Cardiac septum (tissue), 1 donor: ENCODE measurements around the gene POC1B. TPM values are rescaled to one million over a fixed set of nuclear protein-coding genes. Genes with fewer than 3 reads are reported as not detected.

Experiments
- DNase-seq: peaks from one replicate; pipeline ENCODE4 v3.0.0-alpha.2; 2020; ENCODE audit warnings: low spot score
- intact Hi-C: fragments of 100-400 bp; cut with DNase I; formaldehyde crosslinking; loops from one replicate; pipeline ENCODE4 v1.14.0; 2022
- total RNA-seq: library from RNA; stranded (reverse); fragmentation: NEBNext Ultra II Directional; extraction: Animal tissue kit (Norgen Biotek cat#: 25700); gene quantifications from one replicate; pipeline ENCODE4 v1.2.1, GENCODE V29; 2021
- donor health status: DM: no; HTN: no; CAD: no.

Gene POC1B
- total RNA-seq, 1 donor from 2014 or later, result 7.9 TPM

DNA sequence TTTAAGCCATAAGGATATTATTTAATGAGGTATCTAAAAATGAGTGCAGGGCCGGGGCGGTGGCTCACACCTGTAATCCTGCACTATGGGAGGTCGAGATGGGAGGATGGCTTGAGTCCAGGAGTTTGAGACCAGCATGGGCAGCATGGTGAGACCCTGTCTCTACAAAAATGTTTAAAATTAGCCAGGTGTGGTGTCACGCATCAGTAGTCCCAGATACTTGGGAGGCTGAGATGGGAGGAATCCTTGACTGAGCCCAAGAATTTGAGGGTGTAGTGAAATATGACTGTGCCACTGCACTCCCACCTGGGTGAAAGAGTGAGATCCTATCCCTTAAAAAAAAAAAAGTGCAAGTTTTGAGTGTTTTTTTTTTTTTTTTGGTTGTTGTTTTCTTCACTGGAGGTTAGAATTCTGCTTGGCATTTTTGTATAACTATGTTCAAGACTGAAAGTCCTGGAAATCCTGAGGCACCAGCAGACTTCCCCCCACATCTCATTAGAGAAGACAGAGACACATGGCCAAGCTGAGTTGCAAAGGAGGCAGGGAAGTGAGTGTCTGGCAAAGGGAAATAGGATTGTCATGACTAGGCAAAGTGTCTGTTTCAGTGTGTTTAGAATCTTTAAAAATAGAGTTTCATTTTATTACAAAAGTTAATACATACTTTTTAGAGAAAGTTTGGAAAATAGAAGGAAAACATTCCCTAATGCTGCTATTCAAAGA is 120.1 kb downstream of the POC1B start:
- DNase-seq, result no peak
- intact Hi-C loops, result no loop called here

DNA sequence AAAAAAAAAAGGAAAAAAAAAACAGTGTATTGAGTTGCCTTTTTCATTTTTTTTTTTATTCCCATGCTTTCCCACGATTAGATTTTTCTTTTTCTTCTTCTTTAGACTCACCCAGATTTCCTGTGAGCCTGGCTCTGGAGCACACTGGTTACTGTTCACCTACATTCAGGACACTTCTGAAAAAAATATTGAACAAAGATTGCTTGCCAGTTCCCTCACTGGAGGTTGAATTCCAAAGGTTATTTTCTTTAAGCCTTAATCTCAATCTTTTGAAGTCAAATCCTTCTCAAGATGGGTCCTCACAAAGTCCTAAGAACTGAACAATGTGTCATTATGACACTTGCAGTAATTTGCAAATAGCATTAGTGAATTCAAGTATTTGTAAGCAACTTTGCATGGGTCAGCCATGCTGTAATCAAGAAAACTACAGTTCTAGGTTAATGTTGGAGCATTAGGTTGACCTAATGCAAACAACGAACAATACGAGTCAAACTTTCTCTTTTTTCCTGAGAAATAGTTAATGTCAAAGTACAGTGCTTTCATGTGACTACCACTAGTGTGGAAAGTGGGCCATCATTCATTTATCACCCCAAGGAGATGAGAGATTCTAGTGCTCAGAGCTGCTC is 124.3 kb downstream of the POC1B start:
- no peak for DNase-seq
- intact Hi-C loops, result no loop called here

DNA sequence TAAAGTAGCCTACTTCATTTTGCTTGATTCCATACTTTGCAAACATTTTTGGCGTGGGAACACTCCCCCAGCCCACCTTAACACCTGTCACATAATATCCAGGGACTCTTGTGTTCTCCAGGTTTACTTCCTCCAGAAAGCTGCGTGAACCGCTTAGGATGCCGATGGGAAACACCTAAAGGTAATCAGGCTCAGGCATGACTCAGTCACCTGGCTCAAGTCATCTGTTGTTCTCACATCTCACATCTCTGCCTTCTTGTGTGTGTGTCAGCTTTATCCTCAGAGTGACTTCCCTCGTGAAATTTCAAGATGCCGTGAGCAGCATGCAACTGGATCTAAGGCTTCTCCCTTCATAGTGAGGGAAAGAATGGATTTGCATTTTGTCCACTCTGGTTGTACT is 125.4 kb downstream of the POC1B start:
- intact Hi-C loops, result no loop called here
- no peak for DNase-seq

GRCh38 chr12:89395712-89396111 is 130.1 kb downstream of the POC1B start:
- DNase-seq, result no peak
- intact Hi-C loops, result no loop called here

- no peak for DNase-seq
- intact Hi-C loops, result no loop called here
Measured at GRCh38 chr12:89393551-89394121, 132.2 kb downstream of the POC1B start.

DNA sequence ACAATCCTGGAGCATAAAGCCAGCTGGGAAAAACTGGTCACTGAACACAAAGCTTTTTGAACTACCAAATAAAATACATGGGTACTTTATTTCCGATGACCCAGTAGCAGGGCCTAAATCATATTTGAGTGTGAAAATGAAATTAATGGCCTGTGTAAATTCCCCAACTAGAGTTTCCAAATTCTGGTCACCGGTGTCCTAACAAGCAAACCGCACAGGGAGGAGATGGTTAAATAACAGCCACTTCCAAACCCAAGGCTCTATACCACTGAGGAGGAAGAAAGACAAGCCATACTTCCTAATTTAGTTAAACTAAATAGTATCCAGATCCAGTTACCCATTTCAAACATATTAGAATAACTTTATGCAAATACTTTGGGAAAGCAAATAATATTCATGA is 133.5 kb downstream of the POC1B start:
- intact Hi-C loops, result no loop called here
- DNase-seq, result no peak

GRCh38 chr12:89391726-89392336 is 134.0 kb downstream of the POC1B start:
- intact Hi-C loops, result no loop called here
- DNase-seq, result no peak

DNA sequence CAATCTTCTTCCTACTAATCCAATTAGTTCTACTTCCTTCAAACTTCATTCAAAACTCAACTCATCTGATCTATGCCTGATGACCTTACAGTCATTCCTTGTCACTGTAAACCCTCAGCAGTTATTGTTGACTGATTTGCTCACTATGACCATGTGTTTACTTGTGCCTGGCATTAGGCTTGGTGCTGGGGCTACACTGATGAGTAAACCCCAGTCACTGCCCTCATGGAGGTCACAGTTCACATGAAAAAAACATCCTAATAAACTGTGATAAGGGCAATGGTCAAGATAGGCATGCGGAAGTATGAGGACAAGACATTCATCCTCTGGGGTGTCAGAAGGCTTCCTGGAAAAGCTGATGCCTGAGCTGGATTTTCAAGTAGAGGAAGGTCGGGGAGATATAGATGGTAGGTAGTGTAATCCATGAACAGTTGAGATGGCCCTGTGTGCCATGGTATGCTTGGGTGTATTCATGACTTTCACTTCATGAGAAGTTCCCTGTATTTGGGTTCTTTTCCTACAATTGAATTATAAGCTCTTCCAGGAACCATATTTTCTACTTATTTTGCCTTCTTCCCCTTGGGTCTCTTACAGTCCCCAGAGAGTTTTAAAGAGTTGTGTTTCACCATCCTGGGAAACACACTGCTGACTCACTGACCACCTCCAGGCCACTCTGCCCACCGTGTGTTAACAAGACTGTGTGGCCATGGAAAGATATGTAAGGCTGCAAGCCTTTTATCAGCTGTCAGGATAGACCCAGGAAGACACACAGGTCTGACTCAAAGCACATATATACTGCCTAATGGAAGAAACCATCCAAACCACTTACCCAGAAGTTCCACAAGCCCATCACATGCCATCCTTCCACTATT is 134.8 kb downstream of the POC1B start:
- no peak for DNase-seq
- intact Hi-C loops, result no loop called here

- no peak for DNase-seq
- intact Hi-C loops, result loop anchor here (5.0 kb wide), 1 partner anchor 38 kb away; the partner anchor contains the start of gene DUSP6
Measured at GRCh38 chr12:89389755-89390661, 135.8 kb downstream of the POC1B start.

DNA sequence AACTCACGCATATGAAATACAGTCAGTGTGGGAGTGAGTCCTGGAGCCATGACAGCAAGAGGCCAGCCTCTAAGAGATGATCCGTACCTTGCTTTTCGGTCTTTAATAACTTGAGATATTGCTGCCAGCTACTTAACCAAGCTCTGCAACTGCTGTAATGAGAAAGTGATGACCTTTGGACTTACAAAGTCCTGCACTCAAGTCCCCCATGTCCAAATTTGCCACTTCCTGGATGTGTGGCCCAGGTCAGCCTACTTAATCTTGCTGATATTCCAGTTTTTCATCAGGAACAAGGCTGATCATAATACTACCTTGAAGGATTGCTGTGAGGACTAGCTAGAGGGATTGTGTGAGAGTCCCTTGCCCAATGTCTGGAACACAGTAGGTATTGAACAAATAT is 139.7 kb downstream of the POC1B start:
- no peak for DNase-seq
- intact Hi-C loops, result loop anchor here (5.0 kb wide), 1 partner anchor 34 kb away; the partner anchor contains the start of gene DUSP6

GRCh38 chr12:89384807-89385206 is 141.0 kb downstream of the POC1B start:
- intact Hi-C loops, result loop anchor here (5.0 kb wide), 1 partner anchor 33 kb away; the partner anchor contains the start of gene DUSP6
- DNase-seq, result no peak

- DNase-seq, result no peak
- intact Hi-C loops, result no loop called here
Measured at GRCh38 chr12:89384050-89384758, 141.6 kb downstream of the POC1B start.

DNA sequence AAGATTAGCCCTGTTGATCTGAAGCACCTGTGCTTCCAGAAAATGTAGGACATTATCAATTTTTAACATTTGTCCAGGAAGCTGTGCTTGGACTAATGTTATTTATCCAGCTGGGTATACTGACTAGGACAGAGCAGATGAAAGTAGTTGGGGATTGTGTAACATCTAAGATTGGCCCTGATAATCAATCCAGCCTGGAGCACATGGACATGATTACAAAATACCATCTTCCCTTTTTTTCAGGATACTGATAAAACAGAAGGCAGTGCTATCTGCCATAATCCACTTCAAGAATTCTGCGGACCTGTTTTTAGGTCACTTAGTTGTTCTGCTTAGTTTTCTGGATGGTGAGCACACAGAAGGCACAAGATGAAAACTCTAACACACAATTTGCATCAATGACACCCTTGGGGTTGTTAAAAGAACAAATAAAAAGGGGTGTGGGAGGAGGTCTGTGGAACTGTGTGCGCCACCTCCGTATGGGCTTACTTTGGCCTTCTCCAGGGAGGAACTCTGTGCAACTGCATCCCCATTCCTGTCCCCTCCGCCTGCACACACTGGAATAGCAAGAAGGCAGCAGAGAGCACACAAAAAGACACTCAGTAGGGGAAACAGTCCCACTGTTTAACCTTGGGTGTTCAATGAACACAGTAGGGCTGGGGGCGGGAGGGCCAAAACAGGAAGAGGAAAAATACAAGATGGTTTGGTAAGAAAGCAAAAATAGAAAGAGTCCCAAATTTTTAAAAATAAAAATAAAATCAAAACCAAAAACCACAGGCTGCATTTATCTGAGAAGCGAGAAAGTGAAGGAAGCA is 142.4 kb downstream of the POC1B start:
- intact Hi-C loops, result loop anchor here (2.0 kb wide), 1 partner anchor 69 kb away; no protein-coding TSS in a partner anchor
- DNase-seq, result no peak

GRCh38 chr12:89382328-89382727 is 143.5 kb downstream of the POC1B start:
- intact Hi-C loops, result loop anchor here (2.0 kb wide), 1 partner anchor 70 kb away; no protein-coding TSS in a partner anchor
- no peak for DNase-seq

DNA sequence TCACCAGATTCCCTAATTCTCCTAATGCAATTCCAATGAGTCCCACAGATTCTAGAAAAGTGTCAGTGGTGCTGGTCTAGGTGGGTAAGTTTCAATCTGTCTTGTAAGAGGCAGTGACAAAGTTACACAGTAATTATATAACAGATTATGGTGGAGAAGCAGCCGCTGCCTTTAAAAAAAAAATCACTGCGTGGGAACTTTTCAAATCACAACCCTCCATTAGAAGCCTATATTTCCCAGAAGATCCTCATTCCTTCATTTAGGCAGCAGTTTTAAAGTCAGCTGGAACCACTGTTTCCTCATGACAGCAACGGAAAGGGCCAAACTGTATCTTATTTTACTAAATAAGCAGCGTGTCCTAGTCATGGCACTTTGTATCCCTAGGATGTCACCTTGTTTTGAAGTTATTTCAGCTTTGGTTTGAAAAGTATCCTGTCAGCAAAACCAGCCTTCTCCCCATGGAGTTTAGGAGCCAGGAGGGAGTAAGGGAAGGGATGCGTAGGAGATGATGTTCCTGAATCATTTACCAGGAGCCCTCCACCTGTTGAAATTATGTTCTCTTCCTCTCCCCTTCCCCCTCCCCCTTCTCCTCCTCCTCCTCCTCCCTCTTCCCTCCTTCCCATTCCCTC is 145.9 kb downstream of the POC1B start:
- DNase-seq, result no peak
- intact Hi-C loops, result no loop called here

GRCh38 chr12:89379148-89379838 is 146.6 kb downstream of the POC1B start:
- DNase-seq, result no peak
- intact Hi-C loops, result no loop called here
